DND-41 (cell line): ENCODE measurements around the gene KAT6B.
A peak's percentile ranks its signal among the peaks of the same experiment; 100 is the strongest.

Source experiments
- ATAC-seq: fragments of 200-7000 bp; cut with Tn5 transposase; 3 replicates; pipeline ENCODE4 v1.9.1; 2021; ENCODE audit warnings: low read depth; ENCODE audit not compliant: insufficient read depth
- DNase-seq: peaks from one replicate; pipeline ENCODE4 v3.0.0-alpha.2; 2020
- H2AFZ ChIP-seq: 2 replicates; pipeline ENCODE4 v1.6.0; 2012; ENCODE audit warnings: low read depth, low read length
- H3K27ac ChIP-seq: 2 replicates; pipeline ENCODE4 v1.5.1; 2012; ENCODE audit warnings: low read length, inconsistent platforms
- H3K27me3 ChIP-seq: fragments of 200-600 bp; sonication (generic); 2 replicates; pipeline ENCODE4 v1.6.0; 2012; ENCODE audit warnings: low read length, mild to moderate bottlenecking, inconsistent platforms; ENCODE audit not compliant: insufficient read depth, poor library complexity
- H3K36me3 ChIP-seq: 2 replicates; pipeline ENCODE4 v1.5.1; 2012; ENCODE audit warnings: low read length, inconsistent platforms; ENCODE audit not compliant: insufficient read depth
- H3K4me1 ChIP-seq: 2 replicates; pipeline ENCODE4 v1.5.1; 2012; ENCODE audit warnings: mild to moderate bottlenecking, low read length; ENCODE audit not compliant: insufficient read depth
- H3K4me2 ChIP-seq: 2 replicates; pipeline ENCODE4 v1.6.0; 2012; ENCODE audit warnings: mild to moderate bottlenecking, moderate library complexity, low read length, inconsistent platforms; ENCODE audit not compliant: insufficient read depth
- H3K4me3 ChIP-seq, 2 experiments: fragments of 200-600 bp in 1 of 2; shearing (Covaris generic) in 1 of 2; 2 replicates each; pipeline ENCODE4 v1.5.1; 2012 to 2016; ENCODE audit warnings: inconsistent platforms in 2 of 2, low read length in 2 of 2, mild to moderate bottlenecking in 2 of 2, low read depth in 1 of 2, moderate library complexity in 1 of 2
- H3K79me2 ChIP-seq: 2 replicates; pipeline ENCODE4 v1.6.0; 2012; ENCODE audit warnings: low read length, inconsistent platforms; ENCODE audit not compliant: insufficient read depth
- H3K9ac ChIP-seq: 2 replicates; pipeline ENCODE4 v1.6.0; 2012; ENCODE audit warnings: low read depth, mild to moderate bottlenecking, inconsistent platforms, low read length, moderate library complexity
- H3K9me3 ChIP-seq: 2 replicates; pipeline ENCODE4 v1.5.1; 2012; ENCODE audit warnings: low read length, moderate library complexity, mild to moderate bottlenecking, inconsistent platforms; ENCODE audit not compliant: insufficient read depth, severe bottlenecking
- H4K20me1 ChIP-seq: 2 replicates; pipeline ENCODE4 v1.6.0; 2012; ENCODE audit warnings: low read length; ENCODE audit not compliant: insufficient read depth
- EZH2 ChIP-seq: IDR thresholded peaks from 3 replicates; pipeline ENCODE4 v1.6.1; 2012; ENCODE audit warnings: borderline replicate concordance, low read depth, mild to moderate bottlenecking, moderate library complexity, low read length, inconsistent platforms; ENCODE audit not compliant: severe bottlenecking
- TF ChIP-seq, protein P1 (sequence below): IDR thresholded peaks from 2 replicates; pipeline ENCODE4 v1.5.1; 2012; ENCODE audit warnings: borderline replicate concordance, low read length, moderate library complexity, mild to moderate bottlenecking; ENCODE audit not compliant: poor library complexity, severe bottlenecking; ENCODE audit errors: extremely low read depth

The KAT6B gene

DNA sequence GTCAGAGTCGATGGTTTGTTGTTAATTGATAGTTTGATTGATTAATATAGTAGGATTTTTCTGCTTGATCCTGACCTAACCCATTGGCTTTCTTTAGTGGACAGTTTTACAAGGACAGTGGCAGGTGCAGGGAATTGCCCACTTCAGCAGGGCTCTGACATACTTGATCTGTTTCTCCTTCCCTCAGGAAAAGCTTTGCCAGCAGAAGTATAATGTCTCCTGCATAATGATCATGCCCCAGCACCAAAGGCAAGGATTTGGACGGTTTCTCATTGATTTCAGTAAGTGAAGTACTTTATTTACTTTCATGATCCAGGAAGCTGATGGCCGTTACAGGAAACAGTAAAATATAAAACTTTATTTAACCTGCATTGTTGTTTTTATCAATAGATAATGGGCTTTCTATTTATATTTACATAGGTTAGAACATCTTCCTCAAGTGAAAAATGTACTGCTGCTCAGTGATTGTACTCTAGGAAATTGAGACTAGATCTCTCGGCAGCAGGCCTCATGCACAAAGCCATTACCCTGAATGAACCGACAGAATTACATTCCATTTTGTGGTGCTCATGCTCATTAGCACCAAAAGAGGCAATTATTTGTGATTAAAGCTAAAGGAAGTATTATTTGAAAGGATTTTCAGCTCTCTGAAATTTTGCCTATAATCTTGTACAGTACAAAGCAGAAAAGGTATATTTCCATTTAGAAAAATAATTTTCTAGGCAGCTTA lies 162.6 kb downstream of the KAT6B start:
- no peaks in the 10 kb centered on the region for H3K4me1 ChIP-seq
- H3K9me3 ChIP-seq: no peaks in the 10 kb centered on the region
- no peak overlapping the region for H3K4me2 ChIP-seq
- no peak overlapping the region for H3K9ac ChIP-seq
- DNase-seq (no peak), ATAC-seq (no peak)
- H3K27me3 ChIP-seq: no peaks in the 10 kb centered on the region
- H3K36me3 ChIP-seq: peaks cover 24% of the 10 kb centered on the region; the same call in 1 of the 2 replicates
- H4K20me1 ChIP-seq: no peaks in the 10 kb centered on the region
- no peak overlapping the region for H3K4me3 ChIP-seq
- TF ChIP-seq, protein P1, sequence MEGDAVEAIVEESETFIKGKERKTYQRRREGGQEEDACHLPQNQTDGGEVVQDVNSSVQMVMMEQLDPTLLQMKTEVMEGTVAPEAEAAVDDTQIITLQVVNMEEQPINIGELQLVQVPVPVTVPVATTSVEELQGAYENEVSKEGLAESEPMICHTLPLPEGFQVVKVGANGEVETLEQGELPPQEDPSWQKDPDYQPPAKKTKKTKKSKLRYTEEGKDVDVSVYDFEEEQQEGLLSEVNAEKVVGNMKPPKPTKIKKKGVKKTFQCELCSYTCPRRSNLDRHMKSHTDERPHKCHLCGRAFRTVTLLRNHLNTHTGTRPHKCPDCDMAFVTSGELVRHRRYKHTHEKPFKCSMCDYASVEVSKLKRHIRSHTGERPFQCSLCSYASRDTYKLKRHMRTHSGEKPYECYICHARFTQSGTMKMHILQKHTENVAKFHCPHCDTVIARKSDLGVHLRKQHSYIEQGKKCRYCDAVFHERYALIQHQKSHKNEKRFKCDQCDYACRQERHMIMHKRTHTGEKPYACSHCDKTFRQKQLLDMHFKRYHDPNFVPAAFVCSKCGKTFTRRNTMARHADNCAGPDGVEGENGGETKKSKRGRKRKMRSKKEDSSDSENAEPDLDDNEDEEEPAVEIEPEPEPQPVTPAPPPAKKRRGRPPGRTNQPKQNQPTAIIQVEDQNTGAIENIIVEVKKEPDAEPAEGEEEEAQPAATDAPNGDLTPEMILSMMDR: no peak
- H3K79me2 ChIP-seq: no peaks in the 10 kb centered on the region
- no peak overlapping the region for H3K27ac ChIP-seq
- H2AFZ ChIP-seq: no peak overlapping the region

DNA sequence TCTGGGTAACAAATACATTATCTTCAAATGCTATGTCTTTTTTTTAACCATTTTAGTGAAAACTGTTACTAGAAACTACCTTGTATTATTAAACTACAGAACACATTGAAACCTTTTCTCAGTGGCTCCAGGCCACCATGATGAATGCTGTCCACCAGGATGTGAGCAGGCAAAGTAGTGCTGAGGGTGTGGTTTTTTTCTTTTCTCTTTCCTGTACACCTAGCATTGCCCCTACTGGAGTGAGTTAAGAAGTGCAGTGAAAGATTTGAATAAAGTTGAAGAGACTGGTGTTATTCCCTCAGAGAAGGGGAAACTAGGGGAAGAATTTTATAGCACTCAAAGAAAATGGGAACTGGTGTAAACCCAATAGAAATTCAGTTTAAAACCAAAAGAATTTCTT lies 165.0 kb downstream of the KAT6B start:
- no peak for TF ChIP-seq EZH2
- TF ChIP-seq, protein P1: peak; percentile 50
- DNase-seq: no peak
- Histone ChIP-seq H3K4me1 (no peaks in the 10 kb centered on the region), H2AFZ (no peak overlapping the region), H3K36me3 (peaks cover 28% of the 10 kb centered on the region; the same call in 1 of the 2 replicates), H4K20me1 (no peaks in the 10 kb centered on the region), H3K9me3 (no peaks in the 10 kb centered on the region), H3K4me3 (no peak overlapping the region), H3K79me2 (no peaks in the 10 kb centered on the region), H3K27ac (no peak overlapping the region), H3K27me3 (no peaks in the 10 kb centered on the region), H3K4me2 (no peak overlapping the region), H3K9ac (no peak overlapping the region)
- ATAC-seq: peak; percentile 75

DNA sequence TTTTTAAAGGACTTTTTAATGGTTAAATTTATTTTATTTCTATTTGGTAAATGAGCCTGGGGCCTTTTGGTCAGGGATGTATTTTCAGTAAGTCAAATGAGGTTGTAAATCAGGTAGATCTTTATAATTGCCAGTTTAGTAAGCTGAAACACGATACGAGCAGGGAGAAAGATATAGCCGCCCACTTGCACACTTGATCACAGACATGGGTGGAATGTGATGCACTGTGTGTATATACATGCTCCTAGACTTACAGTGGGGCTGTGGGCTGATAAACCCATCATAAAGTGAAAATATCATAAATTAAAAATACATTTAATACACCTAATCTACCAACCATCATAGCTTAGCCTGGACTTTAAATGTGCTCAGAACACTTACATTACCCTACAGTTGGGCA lies 165.7 kb downstream of the KAT6B start:
- H3K9me3 ChIP-seq: no peaks in the 10 kb centered on the region
- no peaks in the 10 kb centered on the region for H3K79me2 ChIP-seq
- no peaks in the 10 kb centered on the region for H3K4me1 ChIP-seq
- no peak overlapping the region for H3K4me2 ChIP-seq
- H2AFZ ChIP-seq: no peak overlapping the region
- DNase-seq: no peak
- H4K20me1 ChIP-seq: no peaks in the 10 kb centered on the region
- no peak overlapping the region for H3K9ac ChIP-seq
- H3K27ac ChIP-seq: no peak overlapping the region
- no peak for TF ChIP-seq EZH2
- TF ChIP-seq, protein P1: no peak
- H3K4me3 ChIP-seq: no peak overlapping the region
- peaks cover 28% of the 10 kb centered on the region; the same call in 1 of the 2 replicates for H3K36me3 ChIP-seq
- no peak for ATAC-seq
- no peaks in the 10 kb centered on the region for H3K27me3 ChIP-seq
